ENCODE results near the gene PDGFB. TPM values are rescaled to one million over a fixed set of nuclear protein-coding genes. Genes with fewer than 3 reads are reported as not detected.
A peak's percentile ranks its signal among the peaks of the same experiment; 100 is the strongest.

PDGFB gene
- total and polyA plus RNA-seq, 2 of the 4 experiments (the other 2 are of a cell fraction) = 0.07 TPM; not detected in 1

GRCh38 chr22:39207141-39208012 lies 37.4 kb downstream of the PDGFB start:
- Histone ChIP-seq H2AK9ac (replicated peaks; ENCODE audit: low read depth, low read length, poor library complexity) (peak overlapping the region; percentile 70), H3K56ac (ENCODE audit: extremely low read depth, insufficient read depth, low read length) (no peak overlapping the region), H3K79me1 (ENCODE audit: low read depth in 1 of 2, low read length in 2 of 2) (no peaks in the 10 kb centered on the region), H3K23ac (ENCODE audit: low read depth, low read length) (no peak overlapping the region), H2BK20ac (ENCODE audit: low read depth, low read length) (no peak overlapping the region), H3K9me3 (ENCODE audit: control insufficient read depth, insufficient read depth, low read length) (no peaks in the 10 kb centered on the region), H4K8ac (ENCODE audit: low read depth in 2 of 2, low read length in 2 of 2) (no peak overlapping the region), H4K91ac (ENCODE audit: insufficient read depth, low read depth, low read length) (no peak overlapping the region), H3K4me3 (ENCODE audit: insufficient read depth, low read depth, low read length) (no peak overlapping the region), H3K18ac (ENCODE audit: low read depth, low read length) (no peak overlapping the region), H3K14ac (replicated peaks; ENCODE audit: low read depth, low read length) (peak overlapping the region; percentile 32; the same call in 1 of the 2 replicates), H2BK15ac (ENCODE audit: low read depth, low read length) (no peak overlapping the region), H3K4me1 (ENCODE audit: control insufficient read depth, insufficient read depth, low read length) (peaks cover 12% of the 10 kb centered on the region), H3K4ac (ENCODE audit: low read depth, low read length) (peak overlapping the region; percentile 29; the same call in 1 of the 2 replicates), H3K9ac (ENCODE audit: low read depth, low read length) (no peak overlapping the region), H3K27me3 (ENCODE audit: control insufficient read depth, insufficient read depth, low read length) (no peaks in the 10 kb centered on the region; the same call in 1 of the 2 replicates), H2AK5ac (ENCODE audit: low read depth, low read length) (peak overlapping the region; percentile 54), H3K36me3 (ENCODE audit: control insufficient read depth, insufficient read depth, low read length) (no peaks in the 10 kb centered on the region), H3K4me2 (ENCODE audit: low read depth, low read length) (no peak overlapping the region), H4K20me1 (ENCODE audit: insufficient read depth, low read length) (no peaks in the 10 kb centered on the region), H3K9me1 (ENCODE audit: insufficient read depth, low read length) (peaks cover 15% of the 10 kb centered on the region), H2BK120ac (ENCODE audit: low read depth, low read length) (peak overlapping the region; percentile 47; the same call in 1 of the 2 replicates), H4K5ac (ENCODE audit: low read depth, low read length) (no peak overlapping the region), H2BK5ac (ENCODE audit: low read depth, low read length, poor library complexity, severe bottlenecking) (no peak overlapping the region), H3K27ac (ENCODE audit: insufficient read depth, low read length) (no peak overlapping the region), H2AFZ (replicated peaks; ENCODE audit: low read length, poor library complexity) (peak overlapping the region; percentile 50)
- intact Hi-C loops (cut with micrococcal nuclease) = no loop called here
- CTCF ChIA-PET = no interaction called here
- TF ChIP-seq RFX5 (IDR thresholded peaks at IDR 0.05; ENCODE audit: low read depth, low read length) = no peak
- in situ Hi-C loops (cut with MboI; ENCODE audit: low sequenced_read_pairs) = no loop called here
- dilution Hi-C loops (cut with HindIII; ENCODE audit: low sequenced_read_pairs, unreplicated experiment) = no loop called here
- no TSS peak for BruUV-seq (replicated peaks)
- WGBS, 2 experiments (ENCODE audit: extremely low coverage in 2 of 2, insufficient read length in 1 of 2) = 17% methylated on average over 1 of the region's 15 CpGs; no CpG with 5 or more reads in 1 of the 2 experiments
- POLR2A ChIA-PET (ENCODE audit: unreplicated experiment) = no interaction called here
- ATAC-seq (ENCODE audit: low read depth) (no peak; the same call in 1 of the 2 replicates), DNase-seq (peak; percentile 11)

Data from IMR-90 (cell line).